Body of pancreas (tissue), 4 donors: ENCODE data around the gene TIA1.

ENCODE experiments used
- CTCF ChIP-seq, 7 experiments: fragments of 450-650 bp in 4 of 7; fragments of 200-600 bp in 3 of 7; sonication (generic) in 3 of 7; IDR thresholded peaks; one replicate each; pipeline ENCODE4 v1.5.1; 2016 to 2019; ENCODE audit warnings: antibody characterized with exemption in 7 of 7
- POLR2A ChIP-seq, 3 donors: fragments of 450-650 bp; IDR thresholded peaks; one replicate each; pipeline ENCODE4 v1.6.1; 2016; ENCODE audit warnings: antibody characterized with exemption in 3 of 3, mild to moderate bottlenecking in 2 of 3

- TF ChIP-seq POLR2A (IDR thresholded peaks at IDR 0.05) = no peak
- TF ChIP-seq CTCF (IDR thresholded peaks at IDR 0.05) = no peak
Observed at GRCh38 chr2:70233926-70234325, 14.5 kb downstream of the TIA1 start.
